Inflammatory macrophage (primary cell): ENCODE results near the gene AAMP.

Experiments
- DNase-seq, 2 donors: peaks; one replicate each; pipeline ENCODE4 v3.0.0-alpha.2; 2020 to 2022

AAMP gene

DNA sequence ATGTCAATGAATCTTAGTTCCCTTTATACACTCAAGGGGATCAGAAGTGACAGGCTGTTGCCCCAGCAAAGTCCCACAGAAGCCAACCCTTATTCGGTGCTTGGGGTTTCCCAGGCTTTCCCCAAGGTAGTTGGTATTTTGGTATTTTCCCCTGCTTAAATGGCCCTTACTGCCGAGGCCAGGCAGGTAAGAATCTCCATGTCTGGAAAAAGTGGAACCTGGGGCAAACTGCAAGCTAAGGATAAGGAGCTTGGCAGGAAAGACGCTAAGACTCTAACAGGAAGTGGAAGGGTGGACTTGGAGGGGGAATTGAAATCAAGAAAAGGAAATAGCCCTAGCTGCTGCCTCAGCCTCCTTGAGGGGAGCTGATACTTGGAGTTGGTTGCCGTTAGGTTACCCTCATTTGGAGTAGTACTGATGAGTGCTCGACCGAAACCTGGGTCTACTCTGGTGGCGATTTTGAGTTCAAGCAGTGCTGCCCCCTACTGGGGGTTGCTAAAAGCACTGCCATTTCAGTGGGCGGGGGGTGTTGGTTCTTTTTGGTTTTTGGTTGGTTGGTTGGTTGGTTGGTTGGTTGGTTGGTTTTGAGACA, 12.5 kb downstream of the AAMP start:
- DNase-seq: peak; percentile 89 to 91

DNA sequence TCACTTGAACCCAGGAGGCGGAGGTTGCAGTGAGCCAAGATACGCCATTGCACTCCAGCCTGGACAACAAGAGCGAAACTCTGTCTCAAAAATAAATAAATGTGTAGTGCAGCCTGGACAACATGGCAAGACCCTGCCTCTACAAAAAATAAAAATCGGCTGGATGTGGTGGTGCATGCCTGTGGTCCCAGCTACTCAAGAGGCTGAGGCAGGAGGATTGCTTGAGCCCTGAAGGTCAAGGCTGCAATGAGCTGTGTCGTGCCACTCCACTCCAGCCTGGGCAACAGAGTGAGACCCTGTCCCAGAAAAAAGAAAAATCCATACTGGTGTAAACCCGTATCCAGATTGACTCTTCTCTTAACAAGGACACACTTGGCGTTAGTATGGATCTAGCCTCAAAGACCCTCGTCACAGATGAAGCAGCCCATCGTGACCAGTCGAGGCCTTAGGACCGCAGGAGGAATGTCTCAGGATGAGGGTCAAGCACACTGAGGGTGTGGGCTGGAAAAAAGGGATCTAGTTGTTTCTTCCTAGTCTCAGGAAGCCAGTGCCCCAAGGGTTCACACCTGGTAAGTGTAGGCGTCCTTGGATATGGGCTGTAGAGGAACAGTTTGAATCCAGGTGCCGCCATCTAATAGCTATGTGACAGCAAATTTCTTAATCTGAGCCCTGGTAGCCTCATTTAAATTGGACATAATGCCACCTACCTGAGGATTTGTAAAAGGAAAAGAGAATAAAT, 13.2 kb downstream of the AAMP start:
- no peak for DNase-seq

DNA sequence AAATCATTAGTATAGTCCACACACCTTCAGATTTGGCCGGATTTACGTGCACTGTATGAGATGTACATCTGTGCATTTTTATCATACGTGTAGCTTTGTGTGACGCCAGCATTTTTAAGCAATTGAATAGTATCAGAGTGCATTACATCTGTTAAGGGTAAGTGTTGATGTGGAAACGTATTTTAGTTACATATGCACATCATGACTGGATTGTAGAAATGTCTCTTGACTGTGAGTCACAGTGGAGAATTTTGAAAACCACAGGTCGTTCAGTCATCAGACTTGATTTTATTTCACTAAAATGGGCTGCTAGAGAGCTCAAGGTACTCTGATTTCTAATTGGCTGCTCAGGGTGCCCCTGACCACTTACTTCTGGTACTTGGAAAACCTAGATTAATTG, 14.5 kb downstream of the AAMP start:
- DNase-seq: peak; percentile 77

DNA sequence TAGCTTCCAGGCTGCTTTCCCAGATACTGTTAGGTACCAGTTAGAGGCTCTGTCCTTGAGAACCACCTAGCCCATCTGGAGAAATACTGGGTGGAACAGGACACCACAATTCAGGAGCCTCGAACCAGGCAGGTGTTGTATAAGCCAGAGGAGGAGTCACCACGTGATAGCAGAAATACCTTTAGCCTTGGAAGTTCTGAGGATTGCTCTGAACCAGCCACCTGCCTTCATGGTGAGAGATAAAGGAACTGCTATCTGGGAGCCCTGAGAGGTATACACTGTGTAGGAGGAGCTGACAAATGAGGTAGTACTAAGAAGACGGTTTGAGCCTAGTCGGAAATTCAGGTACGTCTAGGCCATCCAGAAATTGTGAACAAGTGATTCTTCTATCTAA, 16.7 kb downstream of the AAMP start:
- DNase-seq: no peak

DNA sequence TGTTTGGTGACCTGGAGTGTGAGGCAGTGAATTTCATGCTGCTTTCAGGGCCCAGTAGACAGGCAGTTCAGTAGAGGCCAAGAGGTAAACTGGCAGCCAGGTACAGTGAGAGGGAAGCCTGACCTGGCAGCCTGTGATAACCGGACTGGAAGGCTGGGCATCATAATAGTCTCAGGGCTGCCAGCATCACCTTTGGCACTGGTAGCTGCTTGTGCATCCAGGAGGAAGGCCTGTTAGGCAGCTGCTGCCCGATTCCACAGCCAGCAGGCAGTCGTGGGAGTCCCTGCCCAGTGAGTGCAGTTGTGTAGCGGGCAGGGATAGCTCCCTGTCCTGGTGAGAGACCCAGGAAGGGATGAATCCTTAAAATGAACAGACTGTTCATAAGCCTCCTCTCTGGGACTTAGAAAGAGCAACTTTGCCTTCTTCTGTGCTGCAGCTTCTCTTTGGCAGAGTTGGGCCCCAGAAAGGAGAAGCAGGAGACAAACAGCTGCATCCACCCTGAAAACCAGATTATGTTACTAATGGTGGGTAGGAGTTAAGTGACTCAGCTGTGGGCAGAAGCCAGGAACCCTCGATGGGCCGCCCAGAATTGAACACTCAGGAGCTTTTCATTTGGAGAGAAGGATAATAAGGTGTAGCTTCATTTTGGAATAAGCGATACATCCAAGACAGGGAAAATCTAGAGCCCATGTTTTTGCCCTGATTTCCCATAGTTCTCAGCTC, 17.3 kb downstream of the AAMP start:
- peak; percentile 67 to 78 for DNase-seq

DNA sequence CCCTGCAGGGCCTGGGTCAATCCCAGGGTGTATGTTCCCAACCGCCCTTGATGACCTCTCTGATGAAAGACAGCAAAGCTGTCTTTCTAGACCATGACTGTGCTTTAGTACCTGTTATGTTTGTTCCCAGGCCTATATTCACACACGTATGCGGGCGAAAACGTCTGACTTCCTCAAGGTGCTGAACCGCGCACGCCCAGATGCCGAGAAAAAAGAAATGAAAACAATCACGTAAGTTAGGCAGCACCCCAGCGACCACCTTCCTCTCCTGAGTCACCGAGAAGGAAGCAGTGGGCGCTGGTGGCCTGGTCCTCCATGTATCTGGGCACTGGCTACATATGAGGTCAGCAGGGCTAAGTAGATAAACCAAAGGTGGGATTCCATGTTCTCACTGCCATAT, 20.2 kb downstream of the AAMP start:
- DNase-seq: no peak

DNA sequence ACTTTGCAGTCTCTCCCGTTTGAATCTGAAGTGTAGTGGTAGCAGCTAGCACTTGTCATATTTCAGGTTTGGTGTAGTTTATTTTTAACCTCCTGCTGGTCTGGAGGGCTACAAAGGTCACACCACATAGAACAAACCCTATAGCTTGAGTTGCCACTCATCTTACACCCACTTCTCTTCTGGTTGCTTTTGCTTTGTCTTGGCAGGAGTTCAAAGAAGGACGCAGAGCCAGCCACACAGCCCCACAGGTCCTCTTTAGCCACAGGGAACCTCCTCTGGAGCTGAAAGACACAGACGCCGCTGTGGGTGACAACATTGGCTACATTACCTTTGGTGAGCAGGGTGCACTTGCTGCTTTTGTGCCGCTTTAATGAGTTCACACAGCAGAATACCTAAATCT, 24.7 kb downstream of the AAMP start:
- no peak for DNase-seq

DNA sequence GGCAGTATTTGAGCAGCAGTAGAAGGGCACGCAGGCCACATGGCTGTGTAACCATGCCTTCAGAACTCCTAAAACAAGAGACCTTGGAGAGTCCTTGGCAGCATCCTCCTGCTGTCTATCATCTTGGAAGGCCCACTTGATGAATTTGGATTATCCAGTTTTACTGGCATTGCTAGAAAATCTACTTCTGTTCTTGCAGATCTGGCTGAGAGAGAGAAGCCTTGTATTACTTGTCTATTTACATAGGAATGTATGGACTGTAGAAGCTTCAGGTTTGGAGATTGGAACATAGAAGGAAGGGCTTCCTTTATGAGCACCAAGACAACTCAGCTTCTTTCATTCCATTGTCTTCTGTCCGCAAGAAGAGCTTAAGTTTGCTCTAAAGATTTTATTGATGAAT, 25.3 kb downstream of the AAMP start:
- no peak for DNase-seq

DNA sequence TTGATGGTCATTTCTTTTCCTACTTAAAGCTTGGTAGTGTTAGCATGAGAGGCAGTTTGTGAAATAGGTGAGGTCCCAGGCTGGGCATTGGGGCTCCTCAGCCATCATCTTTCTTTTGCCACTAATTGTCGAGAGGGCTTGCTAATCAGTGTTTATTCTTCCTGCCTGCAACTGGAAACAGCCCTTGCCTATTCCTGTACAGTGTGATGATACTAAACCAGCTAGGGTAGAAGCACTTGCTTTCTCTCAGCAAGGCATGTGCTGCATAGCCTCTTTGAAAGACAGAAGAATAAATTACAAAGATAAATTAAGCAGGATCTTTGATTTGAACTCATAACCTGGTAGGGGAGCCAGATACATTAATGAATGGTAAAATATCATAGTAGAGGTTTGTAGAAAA, 25.7 kb downstream of the AAMP start:
- no peak for DNase-seq

DNA sequence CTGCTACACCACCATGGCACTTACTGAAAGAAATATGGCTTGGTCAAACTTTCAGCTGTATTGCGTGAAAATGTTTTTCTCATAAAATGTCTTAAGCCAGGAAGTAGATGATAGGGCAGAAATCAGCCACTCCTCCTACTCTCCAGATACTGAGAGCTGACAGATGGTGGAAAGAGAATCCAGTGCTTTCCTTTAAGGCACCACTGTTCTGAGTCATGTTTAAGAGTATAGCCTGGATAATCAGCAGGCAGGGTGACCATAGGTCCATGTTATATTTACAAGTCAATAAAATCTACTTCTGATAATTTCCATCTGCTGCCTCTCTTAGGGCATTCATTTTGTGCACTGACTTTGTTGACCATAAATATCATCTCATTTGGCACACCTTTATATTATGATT, 31.1 kb downstream of the AAMP start:
- DNase-seq: no peak

DNA sequence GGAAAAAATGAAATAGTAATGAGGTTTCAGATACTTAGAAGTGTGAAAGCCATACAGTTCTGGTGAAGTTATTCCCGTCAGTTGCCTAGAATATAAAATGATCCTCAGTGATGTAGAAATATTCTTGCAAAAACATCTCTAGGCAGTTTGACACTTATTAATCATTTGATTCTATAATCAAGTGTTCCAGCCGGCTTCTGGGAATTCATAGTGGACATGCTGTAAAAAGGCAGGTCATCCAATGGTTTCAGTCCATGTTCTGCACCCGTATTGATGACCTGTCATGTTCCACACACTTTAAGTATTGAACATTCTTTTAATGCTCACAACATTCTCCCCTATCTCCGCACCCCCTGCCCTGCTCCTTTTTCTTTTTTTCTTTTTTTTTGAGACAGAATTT, 33.1 kb downstream of the AAMP start:
- no peak for DNase-seq

DNA sequence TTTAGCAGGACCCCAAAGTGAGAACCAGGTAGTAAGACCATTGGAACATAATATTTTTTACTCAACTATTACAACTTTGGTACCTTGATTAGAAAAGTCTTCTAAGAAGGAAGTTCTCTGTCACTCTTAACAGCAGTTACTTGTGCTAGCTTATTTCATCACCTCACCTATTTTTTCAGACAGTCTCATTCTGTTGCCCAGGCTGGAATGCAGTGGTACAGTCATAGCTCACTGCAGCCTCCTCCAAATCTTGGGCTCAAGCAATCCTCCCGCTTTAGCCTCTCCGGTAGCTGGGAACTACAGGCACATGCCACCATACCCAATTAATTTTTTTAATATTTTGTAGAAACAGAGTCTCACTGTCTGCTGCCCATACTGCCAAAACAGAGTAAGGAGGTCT, 34.9 kb downstream of the AAMP start:
- DNase-seq: no peak

DNA sequence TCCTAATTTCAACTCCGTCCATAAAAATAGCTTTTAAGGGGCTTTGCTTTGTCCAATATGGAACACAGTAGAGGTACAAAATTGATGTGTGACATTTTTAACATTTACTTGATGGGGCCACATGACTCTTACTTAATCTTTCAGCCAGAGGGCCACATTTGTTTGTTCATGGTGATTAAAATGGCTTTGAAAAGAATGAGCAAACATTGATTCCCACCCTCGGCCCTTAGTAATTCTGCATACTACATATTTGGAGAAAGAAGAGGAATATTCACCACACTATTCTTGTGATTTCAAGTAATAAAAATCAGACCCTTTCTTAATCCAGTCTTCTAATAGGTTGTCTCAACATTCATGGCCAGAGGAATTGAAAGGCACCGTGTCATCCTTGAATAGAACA, 35.4 kb downstream of the AAMP start:
- no peak for DNase-seq

DNA sequence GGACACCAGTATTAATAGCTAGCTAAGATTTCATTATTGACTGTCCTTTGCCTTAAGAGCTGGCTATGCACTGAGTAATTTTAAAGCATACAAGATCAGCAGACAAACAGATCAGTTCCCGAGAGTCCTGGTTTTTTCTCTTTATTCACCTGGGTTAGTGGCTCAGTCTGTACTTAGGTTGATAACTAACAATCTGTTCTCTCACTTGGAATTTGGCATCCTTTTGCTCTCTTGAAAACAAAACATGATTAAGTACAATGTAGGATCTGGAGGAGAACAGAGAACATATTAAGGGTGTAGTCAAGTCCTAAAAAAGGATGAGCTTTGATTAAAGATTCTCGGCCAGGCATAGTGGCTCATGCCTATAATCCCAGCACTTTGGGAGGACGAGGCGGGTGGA, 36.4 kb downstream of the AAMP start:
- no peak for DNase-seq

DNA sequence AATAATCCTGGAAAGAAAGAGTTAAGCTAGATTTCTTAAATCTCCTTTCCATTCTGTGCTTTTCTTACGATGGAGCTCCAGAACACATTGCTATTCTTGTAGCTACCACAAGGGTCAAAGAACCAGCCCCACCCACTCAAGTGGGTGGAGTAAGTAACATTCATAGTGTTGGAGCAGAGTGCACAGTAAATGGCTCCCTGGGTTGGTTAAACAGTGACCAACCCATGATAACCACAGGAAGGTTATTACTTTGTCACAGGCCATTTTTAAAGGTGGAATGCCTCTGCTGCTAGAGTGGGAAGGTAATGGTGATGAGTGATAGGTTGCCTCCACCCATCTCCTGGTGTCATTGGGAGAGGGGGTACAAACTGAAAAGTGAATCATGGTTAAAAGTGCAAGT, 39.1 kb downstream of the AAMP start:
- peak; percentile 65 for DNase-seq

DNA sequence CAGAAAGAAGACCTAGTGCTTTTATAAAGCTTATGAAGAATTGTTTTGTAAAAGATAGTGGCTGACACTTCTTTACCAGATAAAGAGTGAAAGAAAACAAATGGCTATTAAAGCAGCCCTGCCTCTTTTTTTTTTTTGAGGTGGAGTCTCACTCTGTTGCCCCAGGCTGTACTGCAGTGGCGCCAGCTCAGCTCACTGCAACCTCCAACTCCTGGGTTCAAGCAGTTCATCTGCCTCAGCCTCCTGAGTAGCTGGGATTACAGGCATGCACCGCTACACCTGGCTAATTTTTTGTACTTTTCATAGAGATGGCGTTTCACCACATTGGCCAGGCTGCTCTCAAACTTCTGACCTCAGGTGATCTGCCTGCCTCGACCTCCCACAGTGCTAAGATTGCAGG, 40.1 kb downstream of the AAMP start:
- DNase-seq: no peak

DNA sequence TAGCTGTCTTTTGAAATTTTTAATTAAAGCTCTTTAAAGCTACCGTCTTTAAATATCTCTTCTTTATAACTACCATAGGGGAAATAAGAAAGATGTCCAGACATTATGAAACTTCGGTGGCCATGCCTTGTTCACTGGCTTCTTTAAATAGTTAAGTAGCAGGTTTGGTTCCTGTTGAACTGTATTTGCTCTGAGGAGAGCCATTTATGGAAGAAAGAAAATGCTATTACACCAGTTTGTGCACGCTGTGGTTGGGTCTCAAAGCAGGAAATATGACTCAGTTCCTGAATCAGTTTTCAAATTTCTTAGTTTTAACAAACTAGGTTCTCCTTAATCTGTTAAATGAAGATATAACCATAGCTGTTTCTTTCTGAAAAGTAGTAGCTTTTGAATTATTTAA, 40.7 kb downstream of the AAMP start:
- peak; percentile 89 to 95 for DNase-seq

DNA sequence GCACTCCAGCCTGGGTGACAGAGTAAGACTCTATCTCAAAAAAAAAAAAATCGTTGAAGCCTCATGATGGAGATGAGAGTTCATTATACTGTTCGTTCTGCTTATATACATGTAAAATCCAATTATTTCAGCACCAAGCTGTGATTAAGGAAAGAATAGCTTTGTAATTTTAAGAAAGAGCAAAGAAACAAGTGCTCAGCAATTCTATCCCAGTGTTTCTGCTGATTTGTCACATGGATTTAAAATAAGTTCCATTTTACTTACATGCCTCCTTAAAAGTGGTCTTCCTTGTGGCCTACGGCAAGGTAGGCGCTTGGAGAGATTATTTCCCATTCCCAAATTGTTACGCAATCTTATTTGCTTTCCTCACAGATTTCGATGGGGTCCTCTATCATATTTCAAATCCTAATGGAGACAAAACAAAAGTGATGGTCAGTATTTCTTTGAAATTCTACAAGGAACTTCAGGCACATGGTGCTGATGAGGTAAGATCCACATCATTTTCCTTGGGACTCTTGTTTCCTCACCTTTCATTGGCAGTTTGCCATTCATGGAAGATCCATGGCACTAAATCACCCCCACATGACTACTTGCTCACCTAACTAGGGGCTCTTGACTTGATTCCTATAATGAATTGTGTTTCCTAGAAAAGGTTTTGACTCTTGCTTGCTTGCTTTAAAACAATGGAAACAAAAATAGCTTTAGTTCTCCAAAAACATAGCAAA, 41.4 kb downstream of the AAMP start:
- peak; percentile 49 to 62 for DNase-seq

DNA sequence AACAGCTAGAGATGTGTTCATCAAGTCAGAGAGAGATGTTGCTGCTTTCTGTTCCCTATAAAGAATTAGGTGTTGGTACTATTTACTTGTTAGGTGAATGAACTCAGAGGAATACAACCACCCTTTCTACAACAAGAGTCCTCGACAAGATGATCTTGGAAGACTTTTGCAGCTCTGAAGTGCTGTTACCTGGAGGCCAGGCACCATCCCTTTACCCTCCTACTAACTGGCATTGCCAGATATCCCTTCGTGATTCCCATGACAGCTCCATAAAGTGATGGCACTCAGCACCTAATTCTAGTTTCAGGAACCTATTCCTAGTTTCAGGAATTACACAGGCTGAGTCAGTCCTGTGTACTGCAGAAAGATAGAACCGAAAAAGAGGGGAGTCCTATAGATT, 43.0 kb downstream of the AAMP start:
- DNase-seq: no peak

DNA sequence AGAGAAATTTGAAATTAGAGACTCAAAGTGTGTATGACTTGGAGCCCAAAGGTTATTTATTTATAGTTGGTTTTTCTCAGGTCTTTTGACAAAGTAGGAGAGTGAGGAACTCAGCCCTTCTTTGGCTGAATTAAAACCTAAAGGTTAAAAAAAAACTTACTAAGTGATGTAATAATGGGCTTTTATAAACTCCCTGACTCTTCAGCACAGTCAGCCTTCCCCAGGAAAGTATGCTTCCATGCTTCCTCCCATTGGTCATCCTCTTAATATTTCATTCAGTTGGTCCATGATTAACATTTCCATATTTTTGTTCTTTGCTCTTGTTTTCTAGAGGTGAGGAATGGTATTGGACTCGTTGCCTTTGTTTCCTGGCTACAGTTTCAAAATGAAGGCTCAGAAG, 45.8 kb downstream of the AAMP start:
- no peak for DNase-seq

DNA sequence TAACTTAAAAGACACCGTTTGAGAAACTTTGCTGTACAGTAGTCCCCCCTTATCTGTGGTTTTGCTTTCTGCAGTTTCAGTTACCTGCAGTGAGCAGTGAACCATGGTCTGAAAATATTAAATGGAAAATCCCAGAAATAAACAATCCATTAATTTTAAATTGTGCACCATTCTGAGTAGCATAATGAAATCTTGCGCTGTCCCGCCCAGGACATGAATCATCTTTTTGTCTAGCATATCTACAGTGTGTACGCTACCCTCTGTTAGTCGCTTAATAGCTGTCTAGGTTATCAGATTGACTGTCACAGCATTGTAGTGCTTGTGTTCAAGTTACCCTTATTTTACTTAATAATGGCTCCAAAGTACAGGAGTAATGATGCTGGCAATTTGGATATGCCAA, 46.9 kb downstream of the AAMP start:
- no peak for DNase-seq

DNA sequence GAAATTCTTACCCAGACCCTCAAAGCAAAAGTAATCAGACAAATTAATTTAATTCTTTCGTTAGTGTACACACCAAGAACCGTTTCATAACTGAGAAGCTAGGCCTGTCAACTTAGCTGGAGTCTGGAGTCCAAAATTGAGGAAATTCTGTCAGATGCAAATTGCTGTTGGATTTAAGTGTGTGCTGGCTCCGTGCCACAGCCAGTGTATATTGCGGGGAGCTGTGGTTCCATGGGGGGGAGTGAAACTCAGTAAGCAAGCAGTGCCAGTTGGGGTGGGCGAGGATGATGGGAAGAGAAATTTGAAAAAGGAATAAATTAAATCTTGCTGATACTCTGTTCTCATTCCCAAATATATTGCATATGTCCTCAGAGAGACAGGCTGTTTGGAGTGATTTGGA, 48.9 kb downstream of the AAMP start:
- peak; percentile 36 to 46 for DNase-seq

DNA sequence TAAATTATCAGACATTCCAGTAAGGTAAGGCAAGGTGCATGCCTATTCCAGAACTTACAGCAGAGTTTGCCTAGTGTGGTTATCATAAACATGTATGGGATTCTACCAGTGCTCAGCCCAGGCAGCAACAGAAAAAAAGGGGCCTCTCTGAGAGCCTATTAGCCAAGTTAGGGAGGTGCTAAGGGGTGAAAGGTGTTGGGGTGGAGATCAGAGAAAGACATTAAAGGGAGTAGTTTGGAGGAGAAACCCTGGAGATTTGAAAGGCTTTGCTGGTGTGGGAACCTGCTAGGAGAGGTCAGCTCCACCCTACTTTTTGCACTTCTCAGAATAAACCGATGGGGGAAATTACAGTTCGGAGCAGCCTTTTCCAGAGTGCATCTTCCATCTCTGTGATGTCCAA, 50.0 kb downstream of the AAMP start:
- DNase-seq: no peak
